Activated CD8-positive, alpha-beta memory T cell treated with anti-CD3 and anti-CD28 coated beads for 36 hours (primary cell): ENCODE measurements around the gene GRAMD1B. TPM values are rescaled to one million over a fixed set of nuclear protein-coding genes. Genes with fewer than 3 reads are reported as not detected.
"Not testable (repeated sequence)": the region's sequence is repeated elsewhere in the genome, so short reads cannot be mapped to it uniquely, and the experiment has no call there.

Experiments used
- CTCF ChIA-PET: fragments of 350-600 bp; sonication (Branson Sonifier 250); formaldehyde crosslinking; loops from one replicate; lab custom pipeline; 2021; ENCODE audit warnings: antibody characterized with exemption; lab: Charles Lee
- POLR2A ChIA-PET: fragments of 350-600 bp; sonication (Branson Sonifier 250); formaldehyde crosslinking; loops from one replicate; lab custom pipeline; 2021; ENCODE audit warnings: antibody characterized with exemption; lab: Charles Lee
- total RNA-seq, 2 experiments: library from RNA; stranded (reverse); gene quantifications; one replicate each; pipeline ENCODE4 v1.2.3, GENCODE V29; 2021

Gene GRAMD1B
- total RNA-seq, 2 experiments from 2014 or later: 39.4 to 42.0 TPM

DNA sequence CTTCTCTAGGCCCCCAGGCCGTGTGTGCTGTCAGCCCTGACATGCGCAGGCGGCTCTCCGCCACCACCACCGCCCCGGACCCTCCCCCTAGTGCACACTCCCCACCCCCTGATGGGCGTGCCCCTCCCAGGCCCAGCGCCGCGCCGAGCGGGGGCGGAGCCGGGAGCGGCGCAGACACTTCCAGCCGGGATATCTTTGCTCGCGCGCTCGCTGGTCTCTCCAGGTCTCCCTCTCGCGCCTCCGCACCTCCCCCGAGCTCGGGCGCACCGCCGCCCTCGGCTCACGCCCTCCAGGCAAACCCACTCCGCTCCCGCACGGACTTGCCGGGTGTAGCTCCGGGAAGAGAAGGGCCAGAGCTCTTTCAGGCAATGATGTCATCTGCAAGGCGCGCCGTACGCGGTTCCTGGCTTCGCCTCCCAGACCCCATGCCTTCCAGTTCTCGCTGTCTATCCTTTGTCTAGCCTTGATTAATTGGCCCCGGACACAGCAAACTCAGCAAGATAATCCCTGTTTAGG, 224.6 kb downstream of the GRAMD1B start, which contains the start of gene SCN3B:
SCN3B (minus strand) TSS at position 59 of the 516 bp plus-strand sequence. CDS start 823 bp downstream, outside the sequence.
- ChIA-PET POLR2A (no interaction called here), CTCF (interaction anchor here (1.0 to 1.2 kb wide), 2 partner anchors 52 to 247 kb away, joined by 3 read pairs; no protein-coding TSS in a partner anchor)

DNA sequence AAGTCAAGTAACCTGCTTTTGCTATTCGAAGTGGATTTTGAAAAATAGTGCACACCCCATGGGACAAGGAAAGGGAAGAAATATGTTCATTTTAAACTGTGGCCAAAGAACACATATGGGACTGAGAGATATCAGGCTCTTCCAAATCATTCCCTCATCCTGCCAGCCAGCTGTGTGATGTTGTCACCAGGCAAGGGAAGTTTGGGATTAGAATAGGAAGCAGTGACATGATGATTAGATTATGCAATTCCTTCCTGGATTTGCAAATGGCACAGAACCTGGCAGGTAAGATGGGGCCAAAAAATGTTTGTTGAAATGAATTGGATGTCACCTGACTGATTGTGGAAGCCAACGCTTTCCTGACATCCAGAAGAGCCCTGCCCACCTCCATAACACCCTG, 229.2 kb downstream of the GRAMD1B start:
- CTCF ChIA-PET: no interaction called here
- POLR2A ChIA-PET: no interaction called here

DNA sequence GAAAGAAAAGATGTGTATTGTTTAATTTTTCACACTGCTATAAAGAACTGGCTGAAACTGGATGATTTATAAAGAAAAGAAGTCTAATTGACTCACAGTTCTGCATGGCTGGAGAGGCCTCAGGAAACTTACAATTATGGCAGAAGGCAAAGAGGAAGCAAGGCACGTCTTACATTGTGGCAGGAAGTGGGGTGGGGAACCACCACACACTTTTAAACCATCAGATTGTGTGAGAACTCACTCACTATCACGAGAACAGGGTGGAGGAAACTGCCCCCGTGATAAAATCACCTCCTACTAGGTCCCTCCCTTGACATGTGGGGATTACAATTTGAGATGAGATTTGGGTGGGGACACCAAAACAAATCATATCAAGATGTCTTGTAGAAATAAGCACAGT, 229.9 kb downstream of the GRAMD1B start:
- POLR2A ChIA-PET, CTCF ChIA-PET: not testable (repeated sequence)

DNA sequence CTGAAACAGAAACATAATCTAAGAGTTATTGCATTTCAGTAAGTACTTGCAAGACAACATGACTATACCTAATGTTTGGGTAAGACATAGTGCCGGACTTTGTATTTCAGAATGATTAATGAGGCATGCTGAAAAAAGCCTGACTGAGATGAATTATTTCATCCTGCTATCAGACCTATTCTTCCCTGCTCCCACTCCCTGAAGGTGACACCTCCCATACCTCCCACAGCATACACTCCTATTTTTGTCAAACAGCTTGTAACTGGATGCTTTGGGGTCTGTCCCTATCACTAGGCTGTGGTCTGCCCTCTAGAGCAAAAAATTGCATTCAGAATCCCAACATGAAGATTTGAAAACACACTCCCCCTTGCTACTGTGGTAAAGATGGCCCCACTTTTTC, 235.2 kb downstream of the GRAMD1B start:
- POLR2A ChIA-PET: no interaction called here
- CTCF ChIA-PET: no interaction called here

DNA sequence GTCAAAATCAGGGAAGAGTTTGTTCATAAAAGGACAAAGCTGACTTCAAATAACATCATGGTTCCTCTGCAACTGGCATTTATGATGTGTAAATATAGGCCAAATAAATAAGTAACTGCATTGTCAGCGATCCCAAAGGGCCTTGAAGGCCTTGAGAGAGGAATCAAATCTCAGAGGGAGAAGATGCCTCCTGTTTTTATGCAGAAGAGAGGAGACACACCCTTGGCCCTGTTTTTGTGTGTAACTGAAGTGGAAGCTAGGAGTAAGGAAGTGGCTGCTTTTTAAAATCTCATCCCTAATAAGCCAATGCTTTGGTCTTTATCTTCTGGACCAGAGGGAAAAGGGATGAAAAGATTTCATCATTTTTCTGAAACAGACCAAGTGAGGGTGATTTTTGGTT, 240.0 kb downstream of the GRAMD1B start:
- ChIA-PET CTCF (no interaction called here), POLR2A (no interaction called here)

DNA sequence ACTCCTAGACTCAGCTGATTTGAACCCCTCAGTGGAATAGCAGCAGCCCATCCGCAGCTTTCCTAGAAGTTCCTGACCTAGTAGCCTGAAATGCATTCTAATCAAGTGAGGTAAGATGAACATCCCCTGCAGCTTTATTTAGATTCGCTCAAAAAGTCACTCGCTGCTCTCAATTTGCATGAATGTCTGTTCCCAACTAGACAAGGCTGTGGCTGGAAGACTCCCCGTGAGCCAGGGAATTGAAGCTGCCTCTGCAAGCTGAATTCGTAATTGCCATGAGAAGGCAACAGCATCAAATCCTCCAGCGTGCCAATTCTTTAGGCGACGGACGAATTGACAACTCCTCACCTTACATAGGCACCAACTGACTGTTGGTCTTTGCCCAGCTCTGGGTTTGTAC, 241.5 kb downstream of the GRAMD1B start:
- POLR2A ChIA-PET: no interaction called here
- CTCF ChIA-PET: no interaction called here

DNA sequence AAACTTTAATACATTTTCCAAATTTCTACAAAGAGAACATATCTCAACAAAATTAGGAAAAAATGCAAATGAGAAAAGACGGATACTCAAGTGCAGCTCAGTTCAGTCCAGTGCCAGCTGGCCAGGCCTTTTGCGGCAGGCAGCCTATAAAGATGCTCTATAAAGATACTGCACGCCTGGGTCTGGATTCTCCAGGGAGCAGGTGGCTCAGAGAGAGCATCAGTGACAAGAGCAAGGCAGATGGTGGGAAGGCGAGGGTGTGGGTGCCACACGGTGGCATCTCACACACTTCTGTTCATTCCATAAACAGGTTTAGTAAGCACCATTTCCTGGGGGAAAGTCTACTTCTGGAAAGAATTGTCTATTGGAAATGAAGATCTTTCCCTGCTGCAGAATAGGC, 242.5 kb downstream of the GRAMD1B start:
- ChIA-PET POLR2A (no interaction called here), CTCF (no interaction called here)

DNA sequence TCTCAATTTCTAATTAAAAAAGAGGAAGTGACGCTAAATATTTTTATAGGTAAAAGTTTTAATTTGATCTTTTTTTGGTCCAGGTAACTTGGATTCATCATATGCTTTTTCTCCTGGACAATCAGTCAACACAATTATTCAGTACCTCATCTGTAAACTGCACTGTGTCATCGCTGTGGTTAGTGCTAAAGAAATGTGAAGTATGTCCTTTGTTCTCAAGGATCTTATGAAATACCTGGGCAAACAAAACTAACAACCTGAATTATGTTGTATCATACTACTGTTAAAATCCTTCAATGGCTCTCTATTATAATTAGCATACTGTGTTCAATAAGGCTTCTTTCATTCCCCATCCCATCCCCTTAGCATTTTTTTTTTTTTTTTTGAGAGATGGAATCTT, 244.2 kb downstream of the GRAMD1B start:
- POLR2A ChIA-PET: no interaction called here

More for the DNA sequence above, 244.2 kb downstream of the GRAMD1B start:
- CTCF ChIA-PET: no interaction called here

Other genes starting within 250 kb of the GRAMD1B start
- not detected for gene CLMP, start 235.0 kb upstream of the GRAMD1B start, total RNA-seq
- not detected for gene SCN3B, start 224.4 kb downstream of the GRAMD1B start, total RNA-seq